GM19035 (cell line): ENCODE data around the gene GAS7.
"Not testable (repeated sequence)": the region's sequence is repeated elsewhere in the genome, so short reads cannot be mapped to it uniquely, and the experiment has no call there.

ENCODE experiments used
- ATAC-seq: cut with Tn5 transposase; IDR thresholded peaks from one replicate; pipeline ENCODE4 v1.9.1; 2021; ENCODE audit not compliant: unreplicated experiment

Gene GAS7

DNA sequence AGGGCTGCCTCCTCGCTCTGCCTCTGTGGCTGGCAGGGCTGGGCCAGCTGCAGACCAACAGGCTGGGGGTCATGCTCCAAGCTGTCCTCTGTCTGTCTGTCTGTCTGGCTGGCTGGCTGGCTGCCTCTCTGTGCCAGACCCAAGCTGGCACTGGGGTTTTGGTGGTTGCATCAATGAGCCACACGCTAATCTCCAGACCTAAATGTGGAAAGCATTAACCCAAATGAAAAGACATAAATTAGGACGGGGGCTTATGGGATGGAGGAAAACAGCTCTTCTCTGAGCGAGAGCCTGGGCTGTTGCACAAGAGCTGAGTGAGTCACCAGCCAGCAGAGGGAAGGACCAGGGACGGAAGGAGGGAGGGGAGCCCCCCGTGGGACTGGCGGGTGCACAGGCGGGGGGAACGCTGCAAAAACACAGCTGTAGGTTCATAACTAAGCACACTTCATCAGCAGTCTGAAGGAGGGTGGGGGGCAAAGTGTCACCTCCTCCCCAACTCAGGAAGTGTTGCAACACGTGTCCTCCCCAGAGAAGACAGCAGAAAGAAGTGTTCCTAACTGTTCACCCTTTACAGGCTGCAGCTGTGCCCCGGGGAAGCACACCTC, 83.4 kb downstream of the GAS7 start:
- no peak for ATAC-seq

DNA sequence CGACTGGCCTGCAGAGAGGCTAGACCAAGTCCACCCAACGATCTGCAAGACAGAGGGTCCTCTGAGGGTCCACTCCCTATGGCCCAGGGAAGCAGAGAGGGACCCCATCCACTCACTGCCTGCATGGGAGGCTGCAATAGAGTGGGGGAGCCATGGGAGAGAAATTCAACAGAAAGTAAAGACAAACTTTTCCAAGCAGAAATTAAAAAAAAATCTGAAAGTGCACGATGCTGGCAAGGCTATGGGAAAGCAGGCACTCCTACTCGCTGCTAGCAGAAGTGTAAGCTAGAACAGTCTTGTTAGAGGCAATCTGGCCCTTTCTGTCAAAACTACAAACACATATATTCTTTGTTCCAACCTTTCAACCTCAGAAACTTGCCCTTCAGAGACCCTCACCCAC, 85.4 kb downstream of the GAS7 start:
- ATAC-seq: no peak

- ATAC-seq: no peak
These were observed 86.4 kb downstream of the GAS7 start for GRCh38 chr17:10111907-10112452.

- no peak for ATAC-seq
These were observed 89.3 kb downstream of the GAS7 start for GRCh38 chr17:10109146-10109545.

GRCh38 chr17:10107316-10108165, 90.9 kb downstream of the GAS7 start:
- ATAC-seq: no peak

DNA sequence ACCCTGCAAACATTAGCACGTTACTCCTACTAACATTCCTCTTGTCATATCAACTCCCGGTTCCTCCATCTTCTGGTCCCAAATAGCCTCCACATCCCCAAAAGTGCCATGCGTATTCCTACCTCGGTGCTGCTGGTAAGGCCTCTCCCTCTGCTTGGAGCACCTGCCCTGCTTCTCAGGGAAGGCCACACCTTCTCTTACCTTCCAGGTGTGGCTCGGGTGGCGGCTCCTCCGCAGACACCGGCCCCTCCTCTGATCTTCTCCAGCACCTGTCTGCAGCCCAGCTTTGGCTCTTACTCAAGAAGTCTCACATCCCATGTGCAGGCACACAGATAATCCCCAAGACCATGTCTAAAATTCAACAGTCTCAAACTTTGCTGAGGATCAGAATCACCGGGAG, 92.3 kb downstream of the GAS7 start:
- no peak for ATAC-seq

GRCh38 chr17:10105513-10106001, 92.8 kb downstream of the GAS7 start:
- ATAC-seq: no peak

GRCh38 chr17:10103712-10104111, 94.7 kb downstream of the GAS7 start:
- no peak for ATAC-seq

DNA sequence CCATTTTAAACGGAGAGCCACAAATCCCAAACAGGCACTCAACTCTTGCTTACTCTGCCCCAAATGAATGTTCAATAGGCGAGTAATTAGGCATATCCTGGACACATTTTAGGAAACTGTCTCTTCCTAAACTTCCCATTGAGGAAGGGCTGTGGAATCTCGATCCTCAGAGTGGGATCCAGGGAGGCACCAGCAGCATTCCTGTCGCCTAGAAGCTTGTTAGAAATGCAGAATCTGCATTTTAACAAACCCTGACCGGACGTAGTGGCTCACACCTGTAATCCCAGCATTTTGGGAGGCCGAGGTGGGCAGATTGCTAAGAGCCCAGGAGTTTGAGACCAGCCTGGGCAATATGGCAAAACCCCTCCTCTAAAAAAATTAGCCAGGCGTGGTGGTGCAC, 95.6 kb downstream of the GAS7 start:
- no peak for ATAC-seq

- ATAC-seq: no peak
These were observed 99.3 kb downstream of the GAS7 start for GRCh38 chr17:10099051-10099571.

DNA sequence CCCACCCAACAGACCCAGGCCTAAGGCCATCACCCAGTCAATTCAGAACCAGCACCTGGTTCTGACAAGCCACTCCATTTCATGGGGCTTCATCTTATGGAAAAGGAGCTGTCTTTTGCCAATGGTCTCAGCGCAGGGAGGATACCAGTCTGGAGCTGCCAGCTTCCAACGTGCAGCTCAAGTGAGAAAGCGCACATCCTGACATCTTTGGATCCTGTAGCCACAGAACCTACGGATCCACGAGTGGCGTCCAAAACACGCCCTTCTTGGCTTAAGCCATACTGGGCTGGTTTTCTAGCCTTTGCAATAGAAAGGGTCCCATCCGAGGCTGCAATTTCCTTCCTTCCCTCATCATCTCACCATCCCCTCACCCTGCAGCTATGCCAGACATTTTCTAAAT, 101.8 kb downstream of the GAS7 start:
- no peak for ATAC-seq

- ATAC-seq: not testable (repeated sequence)
These were observed 103.1 kb downstream of the GAS7 start for GRCh38 chr17:10095295-10095694.

DNA sequence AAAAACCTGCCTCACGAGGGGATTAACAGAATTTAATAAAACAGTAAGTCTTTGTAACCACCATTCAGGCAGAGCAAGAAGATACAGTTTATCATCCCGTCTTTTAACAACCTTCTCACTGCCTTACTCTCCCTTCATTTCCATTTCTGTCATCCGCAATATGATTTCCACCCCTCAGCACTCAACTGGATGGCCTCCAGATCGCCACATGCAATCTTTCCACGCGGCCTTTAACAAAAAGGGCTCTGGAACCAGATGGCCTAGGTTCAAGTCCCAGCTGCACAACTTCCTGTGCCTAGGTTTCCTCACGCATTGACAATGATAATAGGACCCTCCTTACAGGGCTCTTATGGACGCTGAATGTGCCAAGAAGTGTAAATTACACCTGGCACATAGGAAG, 103.6 kb downstream of the GAS7 start:
- no peak for ATAC-seq

DNA sequence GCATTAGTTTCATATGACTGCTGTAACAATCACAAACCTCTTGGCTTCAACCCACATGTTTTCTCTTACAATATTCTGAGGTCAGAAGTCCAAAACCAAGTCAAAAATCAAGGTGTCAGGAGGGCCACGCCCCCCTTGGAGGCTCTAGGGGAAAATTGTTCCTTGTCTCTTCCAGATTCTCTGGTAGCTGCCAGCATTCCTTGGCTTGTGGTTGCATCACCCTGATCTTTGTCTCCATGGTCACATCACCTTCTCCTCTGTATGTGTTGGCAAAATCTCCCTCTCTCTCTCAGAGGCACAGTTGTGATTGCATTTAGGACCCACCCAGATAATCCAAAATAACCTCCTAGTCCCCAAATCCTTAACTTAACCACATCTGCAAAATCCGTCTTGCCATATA, 105.8 kb downstream of the GAS7 start:
- no peak for ATAC-seq

DNA sequence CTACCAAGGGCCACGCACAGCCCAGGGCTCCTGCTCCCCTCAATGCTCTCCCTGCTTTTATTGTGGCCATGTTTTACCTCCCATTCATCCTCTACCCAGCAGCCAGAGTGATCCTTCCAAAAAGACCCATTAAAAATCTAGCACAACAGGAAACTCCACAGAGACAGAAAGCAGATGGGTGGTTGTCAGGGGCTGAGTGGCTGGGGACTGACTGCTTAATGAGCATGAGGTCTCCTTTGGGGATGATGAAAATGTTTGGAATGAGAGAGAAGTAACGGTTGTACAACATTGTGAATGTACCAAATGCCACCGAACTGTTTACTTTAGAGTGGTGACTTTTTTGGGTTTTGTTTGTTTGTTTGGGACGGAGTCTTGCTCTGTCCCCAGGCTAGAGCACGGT, 107.4 kb downstream of the GAS7 start:
- ATAC-seq: no peak

- ATAC-seq: no peak
These were observed 109.1 kb downstream of the GAS7 start for GRCh38 chr17:10089196-10089804.

GRCh38 chr17:10088444-10088843, 110.0 kb downstream of the GAS7 start:
- no peak for ATAC-seq

DNA sequence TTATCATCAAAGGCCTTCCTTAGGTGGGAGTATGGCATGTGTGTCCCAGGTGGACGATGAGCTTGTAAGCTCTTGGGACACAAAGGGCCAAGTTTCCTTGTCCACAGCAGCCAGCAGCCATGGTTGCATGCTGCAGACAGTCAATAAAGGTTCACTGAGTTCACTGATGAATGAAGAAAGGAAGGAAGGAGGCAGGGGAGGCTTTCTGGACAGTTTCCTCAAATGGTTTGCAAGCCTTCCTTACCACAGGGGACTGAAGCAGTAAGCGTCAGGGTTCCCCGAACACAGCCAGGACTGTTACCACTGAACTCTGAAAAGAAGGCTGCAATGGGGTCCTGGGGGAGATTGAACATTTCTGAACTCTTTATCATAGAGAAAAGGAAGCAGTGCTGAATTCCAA, 111.1 kb downstream of the GAS7 start:
- ATAC-seq: no peak

- no peak for ATAC-seq
These were observed 114.5 kb downstream of the GAS7 start for GRCh38 chr17:10083864-10084263.

DNA sequence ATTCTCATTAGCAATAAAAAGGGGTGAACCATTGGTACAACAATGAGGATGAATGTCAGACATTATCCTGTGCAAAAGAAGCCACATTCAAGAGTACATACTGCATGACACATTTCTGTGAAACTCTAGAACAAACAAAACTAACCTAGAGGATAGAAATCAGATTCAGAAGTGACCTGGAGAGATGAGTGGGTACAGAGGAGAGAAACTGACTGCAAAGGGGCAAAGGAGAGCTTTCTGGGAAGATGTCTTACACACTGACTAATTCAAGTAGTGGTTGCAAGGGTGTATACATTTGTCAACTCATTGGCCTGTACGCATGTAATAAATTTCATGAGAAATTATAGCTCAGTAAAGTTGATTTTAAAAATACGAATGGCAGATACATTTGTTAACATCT, 115.6 kb downstream of the GAS7 start:
- ATAC-seq: no peak

DNA sequence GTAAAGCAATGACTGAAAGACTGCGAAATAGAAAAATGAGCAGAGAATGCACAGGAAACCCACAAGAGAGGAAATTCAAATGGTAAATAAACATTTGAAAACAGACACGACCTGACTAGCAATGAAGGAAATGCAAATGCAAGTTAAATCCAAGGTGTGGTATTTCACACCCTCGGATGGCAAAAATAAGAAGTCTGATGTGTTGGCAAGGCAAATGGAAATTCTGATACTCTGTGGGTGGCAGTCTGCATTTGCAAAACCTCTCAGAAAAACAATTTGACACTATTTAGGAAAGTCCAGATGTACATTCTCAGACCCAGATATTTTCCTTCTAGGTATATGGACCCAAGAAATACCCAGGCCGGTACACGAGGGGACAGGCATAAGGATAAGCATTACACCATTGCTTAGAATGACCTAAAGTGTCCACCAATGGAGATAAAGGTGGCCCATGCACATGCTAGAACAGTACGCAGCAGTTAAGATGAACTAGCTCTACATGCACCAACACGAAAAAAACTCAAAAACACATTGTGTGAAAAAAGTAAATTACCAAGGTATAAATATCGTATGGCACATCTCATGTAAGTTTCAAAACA, 116.7 kb downstream of the GAS7 start:
- no peak for ATAC-seq
